ENCODE results near the gene PALLD.
"Not testable (repeated sequence)": the region's sequence is repeated elsewhere in the genome, so short reads cannot be mapped to it uniquely, and the experiment has no call there.

PALLD gene

DNA sequence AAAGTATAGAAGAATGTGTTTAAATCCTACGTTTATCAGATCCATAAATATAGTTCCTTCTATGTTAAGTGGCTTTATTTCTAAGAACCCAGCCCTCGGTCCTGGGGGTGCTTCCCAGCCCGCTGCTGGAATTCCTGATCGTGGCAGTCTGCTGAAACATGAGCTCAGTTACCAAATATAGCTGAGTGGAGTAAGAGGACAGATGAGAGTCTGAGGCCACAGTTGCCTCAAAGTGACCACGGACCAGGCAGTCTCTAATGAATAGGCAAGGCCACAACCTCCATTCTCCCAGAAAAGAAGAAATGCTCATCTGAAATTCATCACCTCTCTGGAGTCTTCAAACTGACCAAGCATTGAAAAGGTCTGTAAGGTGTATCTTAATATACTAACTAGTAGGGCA is at the start of gene PALLD:
Gene PALLD (plus strand): TSS at position 219 of the 400 bp plus-strand sequence.
- no peak for DNase-seq

GRCh38 chr4:168449063-168449462 is 47.8 kb upstream of the PALLD start:
- DNase-seq = not testable (repeated sequence)

- DNase-seq = no peak
Measured at GRCh38 chr4:168449719-168450452, 47.0 kb upstream of the PALLD start.

- no peak for DNase-seq
Measured at GRCh38 chr4:168451331-168451730, 45.5 kb upstream of the PALLD start.

DNA sequence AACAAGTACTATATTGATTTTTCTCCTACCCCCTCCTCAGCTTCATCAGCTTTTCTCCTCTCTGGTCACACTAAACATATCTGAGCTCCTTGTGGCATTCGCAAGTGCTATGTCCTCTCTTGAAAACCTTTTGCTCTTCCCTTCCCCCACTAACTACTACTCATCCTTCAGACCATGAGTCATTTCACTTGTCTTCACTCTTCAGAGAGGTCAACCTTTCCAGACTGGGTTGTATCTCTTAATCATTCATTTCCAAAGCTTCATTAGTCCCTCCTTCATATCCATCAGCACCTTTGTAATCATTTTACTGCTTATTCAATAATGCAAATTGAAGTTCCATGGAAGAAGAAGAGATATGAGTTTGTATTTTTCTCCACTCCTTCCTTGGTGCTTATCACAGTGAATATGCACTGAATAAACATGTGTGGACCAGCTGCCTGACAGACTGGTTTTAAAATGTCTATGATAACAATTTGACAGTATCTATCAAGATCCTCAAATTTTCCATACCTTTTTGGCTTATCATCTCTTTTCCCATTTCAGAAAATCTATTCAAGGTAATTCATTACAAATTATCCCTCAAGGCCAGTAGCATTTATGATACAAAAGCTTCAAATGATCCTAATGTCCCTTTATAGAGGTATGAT is 45.0 kb upstream of the PALLD start:
- no peak for DNase-seq

DNA sequence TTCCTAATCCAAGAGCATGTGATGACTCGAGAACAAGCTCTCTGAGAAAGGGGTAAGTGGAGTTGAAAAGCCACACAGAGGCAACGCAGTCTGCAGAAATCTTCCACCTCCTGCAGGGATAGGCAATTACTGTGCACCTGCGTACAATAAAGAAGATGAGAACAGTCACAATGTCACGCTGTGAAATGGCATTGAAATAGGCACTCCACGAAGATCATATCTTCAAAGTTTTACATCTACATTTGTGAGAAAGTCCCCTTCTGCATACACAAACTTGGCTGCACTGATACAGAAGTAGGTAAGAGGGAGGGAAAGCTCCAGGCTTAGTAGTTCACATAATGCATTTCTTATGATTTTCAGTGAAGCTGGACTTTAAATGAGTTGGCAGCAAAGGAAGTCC is 43.7 kb upstream of the PALLD start:
- peak; percentile 3 for DNase-seq

GRCh38 chr4:168458256-168458655 is 38.6 kb upstream of the PALLD start:
- not testable (repeated sequence) for DNase-seq

- DNase-seq = no peak
Measured at GRCh38 chr4:168461821-168462220, 35.0 kb upstream of the PALLD start.

- DNase-seq = no peak
Measured at GRCh38 chr4:168472920-168473319, 23.9 kb upstream of the PALLD start.

DNA sequence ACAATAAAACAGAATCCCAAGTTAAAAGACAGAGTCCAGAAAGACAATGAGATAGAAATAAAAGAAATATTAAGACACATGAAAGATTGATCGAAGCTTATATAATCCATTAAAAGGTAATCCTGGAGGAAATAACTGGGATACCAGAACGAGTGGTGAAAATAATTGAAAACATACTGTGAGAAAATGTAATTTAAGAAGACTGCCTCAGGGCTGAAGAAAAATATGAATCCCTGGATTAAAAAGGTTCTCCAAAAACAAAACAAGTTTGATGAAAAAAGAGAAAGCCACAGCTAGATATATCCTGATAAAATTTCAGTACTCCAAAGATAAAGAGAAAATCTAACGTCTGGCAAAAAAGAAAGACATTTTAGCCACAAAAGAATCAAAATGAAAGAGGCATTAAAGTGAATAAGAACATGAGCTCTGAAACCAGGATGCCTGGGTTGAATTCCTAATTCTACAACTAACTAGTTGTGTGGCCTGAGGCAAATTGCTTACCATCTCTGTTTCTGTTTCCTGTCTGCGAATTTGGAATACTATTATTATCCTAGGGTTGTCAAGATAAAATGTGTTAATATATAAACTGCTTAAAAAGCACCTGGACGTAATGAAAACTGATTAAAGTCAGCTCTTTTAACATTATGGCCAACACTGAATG is 22.1 kb upstream of the PALLD start:
- no peak for DNase-seq

DNA sequence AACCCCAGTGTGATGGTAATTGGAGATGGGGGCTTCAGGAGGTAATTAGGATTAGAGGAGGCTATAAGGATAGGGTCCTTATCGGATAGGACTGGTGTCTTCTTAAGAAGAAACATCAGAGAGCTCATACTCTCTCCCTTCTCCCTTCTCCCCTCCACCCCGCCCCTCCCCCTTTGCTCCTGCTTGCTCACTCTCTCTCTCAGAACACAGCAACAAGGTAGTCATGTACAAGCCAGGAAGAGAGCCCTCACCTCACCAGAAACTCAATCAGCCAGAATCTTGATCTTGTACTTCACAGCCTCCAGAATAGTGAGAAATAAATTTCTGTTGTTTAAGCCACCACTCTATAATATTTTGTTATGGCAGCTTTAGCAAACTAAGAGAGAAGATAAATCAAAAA is 21.1 kb upstream of the PALLD start:
- no peak for DNase-seq

- DNase-seq = no peak
Measured at GRCh38 chr4:168478868-168479267, 18.0 kb upstream of the PALLD start.

DNA sequence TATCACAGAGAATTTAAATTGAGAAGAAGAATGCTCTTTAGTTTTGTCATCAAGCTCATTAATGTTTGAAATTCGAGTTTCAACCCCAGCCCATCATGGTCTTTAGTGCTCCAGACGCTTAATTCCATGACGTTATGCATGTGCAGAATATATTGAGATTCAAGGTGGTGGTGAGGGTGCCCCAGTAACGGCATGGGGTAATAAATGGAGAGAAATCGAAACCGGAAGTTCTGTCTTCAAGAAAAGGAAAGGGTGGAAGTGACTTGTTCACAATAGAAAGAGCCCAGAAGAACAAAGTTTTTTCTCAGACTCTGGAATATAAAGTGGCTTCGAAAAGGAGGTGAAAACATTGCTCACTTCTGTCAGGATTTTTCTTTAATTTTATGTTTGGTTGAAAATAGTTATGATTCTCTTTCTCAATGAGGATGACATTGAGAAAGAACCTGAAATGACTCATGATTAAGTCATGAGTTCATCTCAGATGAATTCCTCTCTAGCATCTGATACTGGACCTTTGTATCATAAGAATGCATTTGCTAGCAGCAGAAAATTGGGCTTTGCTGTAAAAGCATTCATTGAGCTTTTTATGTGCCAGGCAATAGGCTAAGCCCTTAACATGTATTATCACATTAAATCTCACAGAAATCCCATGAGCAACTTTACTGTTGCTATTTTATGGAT is 15.8 kb upstream of the PALLD start:
- DNase-seq = peak; percentile 18

- no peak for DNase-seq
Measured at GRCh38 chr4:168483811-168484210, 13.0 kb upstream of the PALLD start.

- no peak for DNase-seq
Measured at GRCh38 chr4:168484626-168485025, 12.2 kb upstream of the PALLD start.

DNA sequence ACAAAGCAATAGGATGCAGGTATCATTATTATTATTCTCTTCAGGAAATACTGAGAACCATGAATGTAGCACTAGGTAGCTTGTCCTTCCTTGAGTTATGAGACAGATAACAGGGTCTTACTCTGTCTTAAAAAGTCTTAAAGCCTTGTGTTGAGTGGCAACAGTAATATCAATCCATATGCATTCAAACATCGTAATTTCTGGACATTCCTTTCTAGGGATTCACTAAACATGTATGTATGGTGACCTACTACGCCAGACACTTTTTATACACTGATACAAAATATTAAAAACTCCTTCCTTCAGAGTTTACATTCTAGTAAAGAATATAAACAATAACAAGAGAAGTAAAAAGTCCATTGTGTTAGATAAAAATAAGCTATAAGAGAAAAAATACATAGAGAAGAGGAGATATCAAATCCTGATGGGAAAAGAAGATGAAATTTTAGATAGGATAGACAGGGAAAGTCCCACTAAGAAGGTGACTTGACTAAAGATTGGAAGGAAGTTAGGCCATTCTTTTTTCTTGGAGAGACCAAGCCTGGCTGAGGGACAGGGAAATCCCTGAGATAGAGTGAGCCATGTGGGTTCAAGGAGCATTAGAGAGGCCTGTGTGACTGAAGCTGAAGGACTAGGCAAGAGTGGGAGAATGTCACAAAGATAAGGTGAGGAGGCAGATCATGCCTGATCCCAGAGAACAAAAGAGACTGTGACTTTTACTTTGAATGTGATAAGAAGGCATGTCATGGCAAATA is 11.5 kb upstream of the PALLD start:
- DNase-seq = no peak

DNA sequence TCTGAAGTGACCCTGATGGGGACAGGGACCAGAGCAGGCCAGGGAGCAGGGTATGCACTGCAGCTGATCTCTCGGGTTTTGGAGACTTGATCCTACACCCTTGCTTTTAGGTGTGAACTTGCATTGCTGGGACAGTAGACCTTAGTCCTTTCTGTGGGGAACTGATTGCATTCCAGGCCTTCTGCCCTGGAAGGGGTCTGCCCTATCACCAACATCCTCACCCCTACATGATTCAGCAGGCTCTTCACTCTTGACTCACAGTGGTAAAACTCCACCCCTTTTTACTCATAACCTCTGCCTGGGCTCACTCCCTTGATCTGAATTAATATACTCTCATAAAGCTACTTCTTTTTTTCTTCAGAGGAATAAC is 10.0 kb upstream of the PALLD start:
- no peak for DNase-seq

GRCh38 chr4:168487282-168488035 is 9.4 kb upstream of the PALLD start:
- DNase-seq = no peak

- DNase-seq = peak; percentile 30
Measured at GRCh38 chr4:168488869-168489274, 8.0 kb upstream of the PALLD start.

GRCh38 chr4:168489616-168490015 is 7.2 kb upstream of the PALLD start:
- DNase-seq = no peak

GRCh38 chr4:168490711-168491110 is 6.1 kb upstream of the PALLD start:
- no peak for DNase-seq

GRCh38 chr4:168491563-168491962 is 5.3 kb upstream of the PALLD start:
- no peak for DNase-seq
